Measurements from ENCODE around the gene TMEM213. TPM values are rescaled to one million over a fixed set of nuclear protein-coding genes. Genes with fewer than 3 reads are reported as not detected.

The TMEM213 gene
- total RNA-seq, 1 donor from 2014 or later = not detected

- Histone ChIP-seq H3K4me3 (no peak overlapping the region), H3K9me3 (replicated peaks) (no peaks in the 10 kb centered on the region), H3K27ac (replicated peaks) (no peak overlapping the region), H3K36me3 (peaks cover 24% of the 10 kb centered on the region), H3K4me1 (no peaks in the 10 kb centered on the region), H3K27me3 (ENCODE audit: low read depth) (no peaks in the 10 kb centered on the region)
- no peak for TF ChIP-seq CTCF (IDR thresholded peaks at IDR 0.05; ENCODE audit: borderline replicate concordance)
- DNase-seq = no peak
- intact Hi-C loops (cut with micrococcal nuclease) = no loop called here
Measured at GRCh38 chr7:138863931-138864330, 66.1 kb downstream of the TMEM213 start.

GRCh38 chr7:138864667-138865066 is 66.9 kb downstream of the TMEM213 start:
- no peaks in the 10 kb centered on the region for H3K4me1 ChIP-seq

GRCh38 chr7:138865843-138866242 is 68.0 kb downstream of the TMEM213 start:
- no peaks in the 10 kb centered on the region for H3K9me3 ChIP-seq (replicated peaks)
- H3K4me3 ChIP-seq = no peak overlapping the region
- H3K27me3 ChIP-seq (ENCODE audit: low read depth) = no peaks in the 10 kb centered on the region
- no peak for TF ChIP-seq CTCF (IDR thresholded peaks at IDR 0.05; ENCODE audit: borderline replicate concordance)
- peaks cover 30% of the 10 kb centered on the region for H3K36me3 ChIP-seq
- H3K27ac ChIP-seq (replicated peaks) = no peak overlapping the region
- no peaks in the 10 kb centered on the region for H3K4me1 ChIP-seq
- no peak for DNase-seq
- intact Hi-C loops (cut with micrococcal nuclease) = no loop called here

More at GRCh38 chr7:138864667-138865066, 66.9 kb downstream of the TMEM213 start:
- Histone ChIP-seq H3K36me3 (peaks cover 29% of the 10 kb centered on the region), H3K9me3 (replicated peaks) (no peaks in the 10 kb centered on the region), H3K4me3 (no peak overlapping the region), H3K27me3 (ENCODE audit: low read depth) (no peaks in the 10 kb centered on the region), H3K27ac (replicated peaks) (no peak overlapping the region)
- intact Hi-C loops (cut with micrococcal nuclease) = no loop called here
- DNase-seq = no peak
- no peak for TF ChIP-seq CTCF (IDR thresholded peaks at IDR 0.05; ENCODE audit: borderline replicate concordance)

- Histone ChIP-seq H3K27ac (replicated peaks) (no peak overlapping the region), H3K9me3 (replicated peaks) (no peaks in the 10 kb centered on the region), H3K27me3 (ENCODE audit: low read depth) (no peaks in the 10 kb centered on the region), H3K4me3 (no peak overlapping the region), H3K4me1 (no peaks in the 10 kb centered on the region), H3K36me3 (peaks cover 29% of the 10 kb centered on the region)
- intact Hi-C loops (cut with micrococcal nuclease) = no loop called here
- no peak for TF ChIP-seq CTCF (IDR thresholded peaks at IDR 0.05; ENCODE audit: borderline replicate concordance)
- DNase-seq = no peak
Measured at GRCh38 chr7:138866353-138866752, 68.6 kb downstream of the TMEM213 start.

GRCh38 chr7:138867744-138868143 is 70.0 kb downstream of the TMEM213 start:
- Histone ChIP-seq H3K27me3 (ENCODE audit: low read depth) (no peaks in the 10 kb centered on the region), H3K4me1 (no peaks in the 10 kb centered on the region), H3K36me3 (peaks cover 29% of the 10 kb centered on the region), H3K9me3 (replicated peaks) (no peaks in the 10 kb centered on the region), H3K4me3 (no peak overlapping the region), H3K27ac (replicated peaks) (no peak overlapping the region)
- TF ChIP-seq CTCF (IDR thresholded peaks at IDR 0.05; ENCODE audit: borderline replicate concordance) = no peak
- DNase-seq = no peak
- intact Hi-C loops (cut with micrococcal nuclease) = no loop called here

- H3K27me3 ChIP-seq (ENCODE audit: low read depth) = no peaks in the 10 kb centered on the region
- no peak overlapping the region for H3K27ac ChIP-seq (replicated peaks)
- no peak overlapping the region for H3K4me3 ChIP-seq
- TF ChIP-seq CTCF (IDR thresholded peaks at IDR 0.05; ENCODE audit: borderline replicate concordance) = no peak
- DNase-seq = no peak
- no peaks in the 10 kb centered on the region for H3K9me3 ChIP-seq (replicated peaks)
- intact Hi-C loops (cut with micrococcal nuclease) = no loop called here
- peaks cover 25% of the 10 kb centered on the region for H3K36me3 ChIP-seq
- H3K4me1 ChIP-seq = no peaks in the 10 kb centered on the region
Measured at GRCh38 chr7:138868711-138869110, 70.9 kb downstream of the TMEM213 start.
